K562 (cell line): ENCODE measurements around the gene SPNS2. TPM values are rescaled to one million over a fixed set of nuclear protein-coding genes. Genes with fewer than 3 reads are reported as not detected.

ENCODE experiments used
- ATAC-seq: fragments of 200-7000 bp; cut with Tn5 transposase; 3 replicates; pipeline ENCODE4 v1.9.1; 2020; ENCODE audit warnings: moderate library complexity
- BruUV-seq: library from RNA; stranded (reverse); fragments of 400-500 nt; replicated peaks from 2 replicates; lab custom pipeline; 2021; lab: Mats Ljungman, UMichigan
- CTCF ChIA-PET: fragments of 300-600 bp; formaldehyde crosslinking; extraction: SDS; loops from one replicate; lab custom pipeline; 2021; ENCODE audit warnings: low intra/inter-chr PET ratio; lab: Yijun Ruan, JAX
- POLR2A ChIA-PET: fragments of 300-600, 350-650 bp; sonication (Branson Sonifier 250); formaldehyde crosslinking; extraction: SDS; loops from one replicate; lab custom pipeline; 2021; ENCODE audit warnings: antibody characterized with exemption, inconsistent platforms; lab: Yijun Ruan, JAX
- DNase-seq, 4 experiments: peaks; one replicate each; pipeline versions ENCODE4 v3.0.0 to v3.0.0-alpha.2; 2011 to 2018; ENCODE audit warnings: low spot score in 3 of 4, mixed read lengths in 3 of 4; ENCODE audit errors: extremely low read depth in 1 of 4
- FAIRE-seq: peaks from 2 replicates; lab custom pipeline; 2011; peaks lifted over from hg19 to GRCh38; lab: Jason Lieb, UNC
- H2AFZ ChIP-seq: 2 replicates; pipeline ENCODE4 v1.6.0; 2011; ENCODE audit warnings: low read depth, low read length, control low read depth, inconsistent platforms
- H3K27ac ChIP-seq: fragments of 200-600 bp; 3 replicates; pipeline ENCODE4 v1.8.0; 2011; ENCODE audit warnings: low read depth, mild to moderate bottlenecking, control low read depth, inconsistent platforms, low read length, moderate library complexity, mixed read lengths; ENCODE audit errors: extremely low read depth
- H3K27me3 ChIP-seq, 2 experiments: fragments of 300-600 bp in 1 of 2; 2 replicates in 1 of 2; 3 replicates in 1 of 2; pipeline versions ENCODE4 v1.6.0 to v1.8.0; 2011; ENCODE audit warnings: inconsistent platforms in 2 of 2, low read length in 2 of 2, mild to moderate bottlenecking in 1 of 2, mixed read lengths in 1 of 2, moderate library complexity in 1 of 2; ENCODE audit not compliant: control insufficient read depth in 2 of 2, insufficient read depth in 2 of 2
- H3K36me3 ChIP-seq: fragments of 300-600 bp; 3 replicates; pipeline ENCODE4 v1.8.0; 2011; ENCODE audit warnings: mild to moderate bottlenecking, low read length, inconsistent platforms; ENCODE audit not compliant: control insufficient read depth, insufficient read depth
- H3K4me1 ChIP-seq, 2 experiments: fragments of 200-600 bp in 1 of 2; replicated peaks in 1 of 2; 2 replicates in 1 of 2; 3 replicates in 1 of 2; pipeline versions ENCODE4 v1.5.1 to v1.8.0; 2011; ENCODE audit warnings: inconsistent platforms in 2 of 2, low read length in 2 of 2, mild to moderate bottlenecking in 1 of 2, mixed read lengths in 1 of 2, moderate library complexity in 1 of 2; ENCODE audit not compliant: control insufficient read depth in 2 of 2, insufficient read depth in 2 of 2
- H3K4me2 ChIP-seq: 2 replicates; pipeline ENCODE4 v1.6.1; 2011; ENCODE audit warnings: low read length, control low read depth, inconsistent platforms, mixed read lengths; ENCODE audit not compliant: insufficient read depth
- H3K4me3 ChIP-seq: fragments of 200-600 bp; sonication (generic), shearing (Covaris generic); 2 replicates; pipeline ENCODE4 v1.5.1; 2016; ENCODE audit warnings: control low read depth, inconsistent platforms
- H3K79me2 ChIP-seq: fragments of 200-600 bp; 3 replicates; pipeline ENCODE4 v1.8.0; 2011; ENCODE audit warnings: low read length, inconsistent platforms; ENCODE audit not compliant: control insufficient read depth, insufficient read depth
- H3K9ac ChIP-seq, 2 experiments: 2 replicates each; pipeline versions ENCODE4 v1.6.0 to v1.6.1; 2011; ENCODE audit warnings: low read depth in 2 of 2, low read length in 2 of 2, control low read depth in 1 of 2, inconsistent platforms in 1 of 2, mild to moderate bottlenecking in 1 of 2, mixed read lengths in 1 of 2; ENCODE audit not compliant: insufficient read depth in 1 of 2
- H3K9me1 ChIP-seq: one replicate; pipeline ENCODE4 v1.6.0; 2011; ENCODE audit warnings: inconsistent platforms, mild to moderate bottlenecking, low read length, moderate library complexity; ENCODE audit not compliant: control insufficient read depth, insufficient read depth
- H3K9me3 ChIP-seq: replicated peaks from 2 replicates; pipeline ENCODE4 v1.5.1; 2011; ENCODE audit warnings: low read depth, low read length, inconsistent platforms; ENCODE audit not compliant: control insufficient read depth, insufficient read depth
- H4K20me1 ChIP-seq: replicated peaks from 2 replicates; pipeline ENCODE4 v1.6.1; 2011; ENCODE audit warnings: low read length, inconsistent platforms, mixed read lengths; ENCODE audit not compliant: control insufficient read depth, insufficient read depth
- EP300 ChIP-seq: IDR thresholded peaks from 2 replicates; pipeline ENCODE4 v1.6.1; 2012; ENCODE audit warnings: low read length, improper control_type of control experiment
- FOXA1 ChIP-seq: fragments of 450-650 bp; IDR thresholded peaks from 2 replicates; pipeline ENCODE4 v1.6.1; 2016; ENCODE audit warnings: mild to moderate bottlenecking, borderline replicate concordance
- GABPA ChIP-seq: fragments of 200-800 bp; sonication (Bioruptor generic); conservative IDR thresholded peaks from 2 replicates; pipeline ENCODE4 v1.6.1; 2016; ENCODE audit warnings: low read depth, missing genetic modification characterization, missing compliant biosample characterization
- HDAC6 ChIP-seq: IDR thresholded peaks from 2 replicates; pipeline ENCODE4 v1.6.1; 2012; ENCODE audit warnings: low read depth, mild to moderate bottlenecking, control low read depth, inconsistent platforms, low read length, moderate library complexity
- MIER1 ChIP-seq: fragments of 450-650 bp; IDR thresholded peaks from 2 replicates; pipeline ENCODE4 v1.6.1; 2016; ENCODE audit warnings: antibody characterized with exemption, mild to moderate bottlenecking, low read depth
- RFX5 ChIP-seq: IDR thresholded peaks from 2 replicates; pipeline ENCODE4 v1.6.1; 2011; ENCODE audit warnings: low read depth, mild to moderate bottlenecking, improper control_type of control experiment, low read length
- WGBS: fragments of 100-300 bp; shearing (Covaris generic); methylation state at CpG from one replicate; pipeline ENCODE4 v1.1.6; 2016; ENCODE audit warnings: low coverage, mixed read lengths; ENCODE audit not compliant: insufficient coverage; ENCODE audit errors: missing lambda C conversion rate; 5-methylcytosine and 5-hydroxymethylcytosine counted together
- in situ Hi-C: fragments of 300-500 bp; cut with MboI; formaldehyde crosslinking; loops from 4 replicates; pipeline ENCODE4 v1.15.0; 2018; ENCODE audit warnings: inconsistent platforms, mixed read lengths
- intact Hi-C: fragments of 100-400 bp; cut with micrococcal nuclease; formaldehyde crosslinking; loops from 2 replicates; pipeline ENCODE4 v1.14.2; 2022
- polyA plus RNA-seq, 8 experiments: library from polyadenylated mRNA; depleted of rRNA in 4 of 8; stranded (reverse) in 5 of 8; unstranded in 3 of 8; fragments of >200 nt; fragmentation: Nextera tagmentation in 2 of 8; fragmentation: Illumina TruSeq in 1 of 8; extraction: Ambion mirVana in 2 of 8; extraction: Trizol in 1 of 8; gene quantifications; 2 replicates each; pipeline versions ENCODE4 v1.2.1 to v1.2.3, GENCODE V29; 2011 to 2014; ENCODE audit warnings: inconsistent platforms in 1 of 8, missing spikeins in 1 of 8
- total RNA-seq, 7 experiments: library from RNA; depleted of rRNA in 6 of 7; stranded (reverse); fragments of >200 nt in 6 of 7; fragmentation: Illumina TruSeq in 2 of 7; extraction: Trizol in 2 of 7; gene quantifications; 2 replicates each; pipeline versions ENCODE4 v1.2.1 to v1.2.3, GENCODE V29; 2011 to 2021; ENCODE audit warnings: low replicate concordance in 1 of 7
- TF ChIP-seq, protein P1 (sequence below), 2 experiments: IDR thresholded peaks; 2 replicates each; pipeline ENCODE4 v1.6.1; 2012; ENCODE audit warnings: improper control_type of control experiment in 2 of 2, low read depth in 2 of 2, low read length in 2 of 2, borderline replicate concordance in 1 of 2
- TF ChIP-seq, protein P2 (sequence below), 3 experiments: fragments of 200-800 bp in 1 of 3; fragments of 250-450 bp in 1 of 3; fragments of 450-650 bp in 1 of 3; sonication (Bioruptor Pico) in 1 of 3; sonication (Bioruptor generic) in 1 of 3; formaldehyde crosslinking in 1 of 3; IDR thresholded peaks; 2 replicates each; pipeline versions ENCODE4 v1.6.1 to v1.8.0; 2016 to 2022; ENCODE audit warnings: mild to moderate bottlenecking in 2 of 3, missing genetic modification characterization in 2 of 3, missing compliant biosample characterization in 1 of 3, moderate library complexity in 1 of 3

Gene SPNS2
- total and polyA plus RNA-seq, 9 of the 15 experiments (the other 6 are each of a cell fraction or from before 2014, with no cell fraction given) = 0.06 TPM; not detected in 8

DNA sequence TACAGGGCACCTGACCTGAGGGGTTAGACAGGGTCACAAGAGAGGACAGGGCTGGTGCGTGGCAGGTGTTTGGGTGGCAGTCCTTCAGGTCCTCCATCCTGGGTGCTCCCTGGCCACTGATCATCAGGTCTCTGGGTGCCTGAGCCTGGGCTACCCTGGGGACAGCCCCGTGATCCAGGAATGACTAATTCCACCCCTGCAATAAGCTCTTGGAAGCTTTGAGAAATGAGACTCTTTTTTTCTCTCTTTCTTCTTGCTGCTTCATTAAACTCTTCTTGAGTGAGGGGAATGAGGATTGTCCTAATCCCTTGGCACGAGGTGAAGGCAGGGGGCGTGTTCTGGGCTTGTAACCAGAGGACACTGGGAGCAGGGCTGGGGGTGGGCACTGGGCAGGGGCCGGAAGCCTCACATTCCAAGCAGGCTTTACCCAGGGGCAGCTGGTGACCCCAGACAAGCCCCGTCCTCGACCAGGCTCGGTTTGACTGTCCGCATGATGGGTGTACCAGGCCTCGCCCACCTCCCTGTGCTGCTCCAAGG lies 21.4 kb upstream of the SPNS2 start:
- in situ Hi-C loops = no loop called here
- Histone ChIP-seq H2AFZ (no peak overlapping the region), H3K36me3 (no peaks in the 10 kb centered on the region), H3K27ac (no peak overlapping the region), H3K4me1 (no peaks in the 10 kb centered on the region), H3K9ac (no peak overlapping the region), H3K9me3 (no peaks in the 10 kb centered on the region), H4K20me1 (no peaks in the 10 kb centered on the region), H3K4me3 (no peak overlapping the region), H3K4me2 (no peak overlapping the region), H3K9me1 (no peaks in the 10 kb centered on the region), H3K27me3 (peaks cover 12 to 53% of the 10 kb centered on the region in 2 experiments; a peak in 4 of 5 replicates), H3K79me2 (no peaks in the 10 kb centered on the region)
- POLR2A ChIA-PET = no interaction called here
- DNase-seq (no peak), FAIRE-seq (no peak), ATAC-seq (no peak)
- CTCF ChIA-PET = no interaction called here
- WGBS = 8% methylated on average over 7 of the region's 10 CpGs
- intact Hi-C loops = no loop called here
- no TSS peak for BruUV-seq
- TF ChIP-seq MIER1 = no peak

DNA sequence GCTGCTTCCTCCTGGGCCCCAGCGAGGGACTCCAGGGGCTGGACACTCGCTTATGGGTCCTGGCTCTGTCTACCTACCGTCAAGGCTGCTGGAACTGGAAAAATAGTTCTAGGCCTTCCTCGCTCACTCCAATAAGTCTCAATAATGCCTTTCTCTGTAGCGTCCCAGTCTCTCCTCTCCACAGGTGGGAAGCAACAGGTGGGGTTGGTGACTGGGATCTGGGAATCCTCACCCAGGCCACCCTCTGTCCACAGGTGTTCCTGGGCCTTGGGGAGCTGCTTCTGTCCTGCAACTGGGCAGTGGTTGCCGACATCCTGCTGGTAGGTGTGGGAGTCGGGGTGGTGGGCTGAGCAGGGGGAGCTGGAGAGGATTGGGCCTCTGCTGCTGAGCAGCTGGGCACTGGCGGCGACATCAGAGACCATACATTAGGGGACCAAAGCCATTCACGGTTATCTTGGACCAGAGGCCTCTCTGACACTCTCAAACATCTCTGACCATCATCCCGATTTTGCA lies 20.3 kb upstream of the SPNS2 start:
- Histone ChIP-seq H3K4me3 (no peak overlapping the region), H3K4me2 (no peak overlapping the region), H3K27me3 (peaks cover 10 to 59% of the 10 kb centered on the region in 2 experiments; a peak in 4 of 5 replicates), H3K9me1 (no peaks in the 10 kb centered on the region), H3K9ac (no peak overlapping the region), H3K27ac (no peak overlapping the region), H4K20me1 (no peaks in the 10 kb centered on the region), H2AFZ (no peak overlapping the region), H3K9me3 (no peaks in the 10 kb centered on the region), H3K36me3 (no peaks in the 10 kb centered on the region), H3K4me1 (no peaks in the 10 kb centered on the region), H3K79me2 (no peaks in the 10 kb centered on the region)
- CTCF ChIA-PET = no interaction called here
- BruUV-seq = no TSS peak
- intact Hi-C loops (no loop called here), in situ Hi-C loops (no loop called here)
- no peak for FAIRE-seq
- no peak for ATAC-seq
- POLR2A ChIA-PET = interaction anchor here (0.6 kb wide), 2 partner anchors 14 to 325 kb away, joined by 3 read pairs; no protein-coding TSS in a partner anchor
- no peak for DNase-seq
- 20% methylated on average over 11 of the region's 11 CpGs for WGBS
- TF ChIP-seq RFX5 (no peak), HDAC6 (no peak), GABPA (tag) (no peak), FOXA1 (no peak), EP300 (no peak)
- TF ChIP-seq, protein P1, sequence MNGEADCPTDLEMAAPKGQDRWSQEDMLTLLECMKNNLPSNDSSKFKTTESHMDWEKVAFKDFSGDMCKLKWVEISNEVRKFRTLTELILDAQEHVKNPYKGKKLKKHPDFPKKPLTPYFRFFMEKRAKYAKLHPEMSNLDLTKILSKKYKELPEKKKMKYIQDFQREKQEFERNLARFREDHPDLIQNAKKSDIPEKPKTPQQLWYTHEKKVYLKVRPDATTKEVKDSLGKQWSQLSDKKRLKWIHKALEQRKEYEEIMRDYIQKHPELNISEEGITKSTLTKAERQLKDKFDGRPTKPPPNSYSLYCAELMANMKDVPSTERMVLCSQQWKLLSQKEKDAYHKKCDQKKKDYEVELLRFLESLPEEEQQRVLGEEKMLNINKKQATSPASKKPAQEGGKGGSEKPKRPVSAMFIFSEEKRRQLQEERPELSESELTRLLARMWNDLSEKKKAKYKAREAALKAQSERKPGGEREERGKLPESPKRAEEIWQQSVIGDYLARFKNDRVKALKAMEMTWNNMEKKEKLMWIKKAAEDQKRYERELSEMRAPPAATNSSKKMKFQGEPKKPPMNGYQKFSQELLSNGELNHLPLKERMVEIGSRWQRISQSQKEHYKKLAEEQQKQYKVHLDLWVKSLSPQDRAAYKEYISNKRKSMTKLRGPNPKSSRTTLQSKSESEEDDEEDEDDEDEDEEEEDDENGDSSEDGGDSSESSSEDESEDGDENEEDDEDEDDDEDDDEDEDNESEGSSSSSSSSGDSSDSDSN (IDR thresholded peaks at IDR 0.05; ENCODE audit: borderline replicate concordance in 1 of 2, low read depth in 2 of 2, low read length in 2 of 2) = no peak
- TF ChIP-seq, protein P2, sequence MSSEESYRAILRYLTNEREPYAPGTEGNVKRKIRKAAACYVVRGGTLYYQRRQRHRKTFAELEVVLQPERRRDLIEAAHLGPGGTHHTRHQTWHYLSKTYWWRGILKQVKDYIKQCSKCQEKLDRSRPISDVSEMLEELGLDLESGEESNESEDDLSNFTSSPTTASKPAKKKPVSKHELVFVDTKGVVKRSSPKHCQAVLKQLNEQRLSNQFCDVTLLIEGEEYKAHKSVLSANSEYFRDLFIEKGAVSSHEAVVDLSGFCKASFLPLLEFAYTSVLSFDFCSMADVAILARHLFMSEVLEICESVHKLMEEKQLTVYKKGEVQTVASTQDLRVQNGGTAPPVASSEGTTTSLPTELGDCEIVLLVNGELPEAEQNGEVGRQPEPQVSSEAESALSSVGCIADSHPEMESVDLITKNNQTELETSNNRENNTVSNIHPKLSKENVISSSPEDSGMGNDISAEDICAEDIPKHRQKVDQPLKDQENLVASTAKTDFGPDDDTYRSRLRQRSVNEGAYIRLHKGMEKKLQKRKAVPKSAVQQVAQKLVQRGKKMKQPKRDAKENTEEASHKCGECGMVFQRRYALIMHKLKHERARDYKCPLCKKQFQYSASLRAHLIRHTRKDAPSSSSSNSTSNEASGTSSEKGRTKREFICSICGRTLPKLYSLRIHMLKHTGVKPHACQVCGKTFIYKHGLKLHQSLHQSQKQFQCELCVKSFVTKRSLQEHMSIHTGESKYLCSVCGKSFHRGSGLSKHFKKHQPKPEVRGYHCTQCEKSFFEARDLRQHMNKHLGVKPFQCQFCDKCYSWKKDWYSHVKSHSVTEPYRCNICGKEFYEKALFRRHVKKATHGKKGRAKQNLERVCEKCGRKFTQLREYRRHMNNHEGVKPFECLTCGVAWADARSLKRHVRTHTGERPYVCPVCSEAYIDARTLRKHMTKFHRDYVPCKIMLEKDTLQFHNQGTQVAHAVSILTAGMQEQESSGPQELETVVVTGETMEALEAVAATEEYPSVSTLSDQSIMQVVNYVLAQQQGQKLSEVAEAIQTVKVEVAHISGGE (CRISPR knock-in tag; IDR thresholded peaks at IDR 0.05) = no peak
